LNCaP clone FGC (cell line): Measurements from ENCODE around the gene PRMT1.

Experiments used
- DNase-seq: peaks from one replicate; pipeline ENCODE4 v3.0.0-alpha.2; 2011; ENCODE audit warnings: low read depth
- H3K4me3 ChIP-seq: 2 replicates; pipeline ENCODE4 v1.5.1; 2011; ENCODE audit warnings: mild to moderate bottlenecking, low read depth, low read length, control low read depth
- TF ChIP-seq, protein P1 (sequence below): IDR thresholded peaks from 2 replicates; pipeline ENCODE4 v1.5.1; 2012; ENCODE audit warnings: mild to moderate bottlenecking; ENCODE audit not compliant: control insufficient read depth, insufficient read depth; ENCODE audit errors: extremely low read depth

PRMT1 gene

DNA sequence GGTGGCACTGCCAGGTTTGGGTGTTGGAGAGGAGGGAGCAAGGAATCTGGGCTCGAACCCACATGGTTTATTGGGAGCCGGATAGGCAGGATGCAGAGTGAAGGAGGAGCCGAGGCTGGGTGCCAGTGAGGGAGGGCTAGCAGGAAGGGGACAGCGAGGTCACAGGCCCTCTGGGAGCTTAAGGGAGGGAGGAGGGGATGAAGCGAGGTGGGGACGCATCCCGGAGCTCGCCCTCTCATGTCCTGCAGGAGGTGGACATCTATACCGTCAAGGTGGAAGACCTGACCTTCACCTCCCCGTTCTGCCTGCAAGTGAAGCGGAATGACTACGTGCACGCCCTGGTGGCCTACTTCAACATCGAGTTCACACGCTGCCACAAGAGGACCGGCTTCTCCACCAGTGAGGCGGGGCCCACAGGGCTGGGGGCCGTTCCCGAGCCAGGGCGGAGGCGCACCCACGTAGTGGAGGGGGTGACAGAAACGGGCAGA is 8.8 kb downstream of the PRMT1 start:
- TF ChIP-seq, protein P1, sequence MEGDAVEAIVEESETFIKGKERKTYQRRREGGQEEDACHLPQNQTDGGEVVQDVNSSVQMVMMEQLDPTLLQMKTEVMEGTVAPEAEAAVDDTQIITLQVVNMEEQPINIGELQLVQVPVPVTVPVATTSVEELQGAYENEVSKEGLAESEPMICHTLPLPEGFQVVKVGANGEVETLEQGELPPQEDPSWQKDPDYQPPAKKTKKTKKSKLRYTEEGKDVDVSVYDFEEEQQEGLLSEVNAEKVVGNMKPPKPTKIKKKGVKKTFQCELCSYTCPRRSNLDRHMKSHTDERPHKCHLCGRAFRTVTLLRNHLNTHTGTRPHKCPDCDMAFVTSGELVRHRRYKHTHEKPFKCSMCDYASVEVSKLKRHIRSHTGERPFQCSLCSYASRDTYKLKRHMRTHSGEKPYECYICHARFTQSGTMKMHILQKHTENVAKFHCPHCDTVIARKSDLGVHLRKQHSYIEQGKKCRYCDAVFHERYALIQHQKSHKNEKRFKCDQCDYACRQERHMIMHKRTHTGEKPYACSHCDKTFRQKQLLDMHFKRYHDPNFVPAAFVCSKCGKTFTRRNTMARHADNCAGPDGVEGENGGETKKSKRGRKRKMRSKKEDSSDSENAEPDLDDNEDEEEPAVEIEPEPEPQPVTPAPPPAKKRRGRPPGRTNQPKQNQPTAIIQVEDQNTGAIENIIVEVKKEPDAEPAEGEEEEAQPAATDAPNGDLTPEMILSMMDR = no peak
- H3K4me3 ChIP-seq = no peak overlapping the region
- no peak for DNase-seq

DNA sequence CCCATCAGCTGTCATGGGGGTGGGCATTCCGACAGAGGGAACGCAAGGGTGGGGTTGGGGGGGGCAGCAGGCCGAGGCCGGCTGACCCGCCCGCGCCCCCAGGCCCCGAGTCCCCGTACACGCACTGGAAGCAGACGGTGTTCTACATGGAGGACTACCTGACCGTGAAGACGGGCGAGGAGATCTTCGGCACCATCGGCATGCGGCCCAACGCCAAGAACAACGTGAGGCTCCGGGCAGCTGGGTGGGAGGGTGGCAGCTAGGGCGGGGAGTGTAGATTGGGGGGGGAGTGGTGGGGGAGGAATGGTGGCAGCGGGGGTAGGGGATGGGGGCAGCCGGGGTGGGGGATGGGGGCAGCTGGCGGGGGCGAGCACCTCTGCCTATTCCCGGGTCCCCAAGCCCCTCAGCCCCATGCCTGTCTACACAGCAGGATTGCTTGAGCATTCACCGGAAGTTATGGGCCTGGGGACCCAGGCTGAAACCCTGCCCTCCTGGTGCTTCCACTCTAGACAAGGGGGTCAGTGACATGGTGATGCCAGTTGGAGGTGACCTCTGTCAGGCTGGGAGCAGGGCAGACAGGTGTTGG is 9.5 kb downstream of the PRMT1 start:
- no peak overlapping the region for H3K4me3 ChIP-seq
- no peak for DNase-seq
- TF ChIP-seq, protein P1 = no peak

DNA sequence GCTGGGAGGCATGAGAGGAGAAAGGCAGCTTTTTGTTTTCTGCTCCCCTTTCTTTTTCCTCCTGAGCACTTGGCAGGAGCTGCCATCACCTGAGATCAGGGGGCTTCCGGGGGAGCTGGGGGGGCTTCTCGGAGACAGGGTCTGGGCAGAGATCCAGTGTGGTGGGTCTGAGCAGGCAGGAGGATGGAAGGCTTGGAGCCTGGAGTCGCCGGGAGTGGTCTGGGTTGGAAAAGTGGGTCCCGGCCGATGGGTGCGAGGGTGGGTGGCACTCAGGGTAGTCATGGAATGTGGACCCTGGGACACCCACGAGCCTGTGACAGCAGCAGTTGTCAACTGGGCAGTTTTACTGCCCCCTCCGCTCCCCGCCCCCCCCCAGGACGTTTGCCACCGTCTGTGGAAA is 10.1 kb downstream of the PRMT1 start:
- TF ChIP-seq, protein P1 = no peak
- H3K4me3 ChIP-seq = no peak overlapping the region
- no peak for DNase-seq

DNA sequence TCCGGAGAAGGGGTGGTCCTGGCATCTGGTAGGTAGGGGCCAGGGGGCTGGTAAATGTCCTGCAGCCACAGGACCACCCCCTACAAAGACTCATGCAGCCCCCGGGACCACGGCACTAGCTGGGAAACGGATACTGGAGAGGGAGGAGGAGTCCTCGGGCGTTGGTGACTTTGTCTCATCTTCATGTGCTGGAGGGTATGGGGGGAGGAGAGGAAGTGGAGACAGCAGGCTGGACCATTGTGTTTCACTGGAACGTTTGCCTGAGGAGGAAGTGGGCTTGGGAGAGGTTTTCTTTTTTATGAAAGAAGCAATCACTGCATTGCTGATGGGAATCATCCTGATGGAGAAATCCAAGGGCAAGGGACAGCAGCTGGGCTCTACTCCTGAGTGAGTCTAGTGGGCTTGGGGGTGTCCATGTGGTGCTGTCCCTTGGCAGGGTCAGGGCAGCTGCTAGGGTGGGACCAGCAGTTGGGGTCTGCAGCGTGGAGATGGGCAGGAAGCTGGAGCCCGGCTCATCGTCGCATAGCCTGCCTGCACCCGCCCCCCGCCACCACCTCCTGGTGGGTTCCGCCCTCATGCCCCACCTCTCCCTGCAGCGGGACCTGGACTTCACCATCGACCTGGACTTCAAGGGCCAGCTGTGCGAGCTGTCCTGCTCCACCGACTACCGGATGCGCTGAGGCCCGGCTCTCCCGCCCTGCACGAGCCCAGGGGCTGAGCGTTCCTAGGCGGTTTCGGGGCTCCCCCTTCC is 10.7 kb downstream of the PRMT1 start:
- DNase-seq = no peak
- TF ChIP-seq, protein P1 = no peak
- H3K4me3 ChIP-seq = no peak overlapping the region

DNA sequence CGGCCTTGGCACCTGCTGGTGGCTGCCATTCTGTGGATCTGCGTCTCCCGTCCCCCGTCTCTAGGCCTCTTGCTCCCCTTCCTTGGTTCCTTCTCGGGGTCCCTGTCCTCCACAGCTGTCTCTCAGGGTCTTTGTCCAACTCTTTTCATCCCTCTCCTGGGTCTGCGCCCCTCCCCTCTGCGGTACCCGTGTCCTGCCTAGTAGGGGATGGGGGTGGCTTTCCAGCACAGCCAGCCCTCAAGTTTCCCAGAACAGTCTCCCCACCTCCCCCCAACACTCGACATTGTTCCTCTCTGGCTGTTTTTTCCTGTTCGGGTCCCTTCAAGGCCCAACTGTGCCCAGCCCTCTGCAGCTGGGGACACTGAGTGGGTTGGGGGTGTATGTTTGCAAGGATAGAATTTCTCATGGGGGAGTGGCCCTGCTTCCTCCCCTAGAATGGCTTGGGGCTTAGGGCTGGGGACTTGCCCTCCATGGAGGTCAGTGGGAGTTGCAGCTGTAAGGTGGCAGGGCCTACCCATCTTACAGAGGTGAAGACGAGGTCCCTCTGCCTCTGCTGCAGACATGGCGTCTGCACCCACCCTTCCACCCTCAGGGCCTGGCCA is 11.6 kb downstream of the PRMT1 start:
- DNase-seq = no peak
- TF ChIP-seq, protein P1 = no peak
- H3K4me3 ChIP-seq = no peak overlapping the region

DNA sequence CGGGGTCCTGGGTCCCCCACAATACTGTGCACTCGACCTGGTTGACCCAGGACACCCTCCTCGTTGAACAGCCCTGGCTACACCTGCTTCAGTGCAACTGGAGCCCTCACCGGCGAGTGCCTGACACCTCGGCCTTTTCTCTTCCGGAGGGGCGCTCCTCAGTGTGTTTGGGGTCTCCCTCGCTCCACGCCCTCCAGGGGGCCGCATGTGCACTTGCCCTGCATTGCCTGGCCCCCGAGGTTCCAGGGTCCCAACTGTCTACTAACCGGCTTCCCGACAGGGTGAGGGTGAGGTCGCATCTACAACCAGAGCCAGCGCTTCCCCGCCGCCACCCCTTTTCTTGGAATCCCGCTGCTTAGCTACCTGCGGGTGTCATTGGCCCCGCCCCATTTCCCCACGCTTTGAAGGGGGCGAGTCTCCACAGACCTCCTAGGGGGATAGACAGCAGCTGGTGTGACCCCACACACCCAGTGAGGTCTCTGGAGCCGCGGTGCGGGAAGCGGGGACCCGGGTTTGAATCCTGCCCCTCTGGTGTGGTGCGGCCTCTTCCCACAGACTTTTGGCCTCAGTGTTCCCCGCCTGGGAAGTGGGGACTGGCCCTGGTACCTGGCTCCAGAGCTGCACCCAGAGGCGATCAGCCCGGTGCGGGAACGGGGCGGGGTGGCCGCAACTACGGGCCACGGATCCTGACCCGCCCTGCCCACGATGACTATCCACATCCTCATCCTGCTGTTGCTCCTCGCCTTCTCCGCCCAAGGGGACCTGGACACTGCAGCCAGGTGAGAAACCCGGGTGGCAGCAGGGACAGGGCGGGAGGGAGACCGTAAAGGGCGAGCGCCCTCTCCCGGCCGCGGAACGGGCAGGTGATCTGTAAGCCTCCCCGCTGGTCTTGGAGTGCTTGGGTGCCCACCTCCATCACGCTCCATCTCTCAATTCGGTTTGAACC is 12.3 kb downstream of the PRMT1 start, which contains the start of gene ADM5:
ADM5 (plus strand) TSS at position 462 of the 946 bp plus-strand sequence; CDS start at position 706, 244 bp downstream.
- TF ChIP-seq, protein P1 = peak; percentile 60
- H3K4me3 ChIP-seq = peak within 1 kb of the TSS; percentile 56
- no peak for DNase-seq
